ENCODE measurements around the gene ZC3HAV1. TPM values are rescaled to one million over a fixed set of nuclear protein-coding genes. Genes with fewer than 3 reads are reported as not detected.

The ZC3HAV1 gene
- total and polyA plus RNA-seq, 9 of the 15 experiments (the other 6 are each of a cell fraction or from before 2014, with no cell fraction given): 11.9 to 40.5 (median 23.9) TPM

DNA sequence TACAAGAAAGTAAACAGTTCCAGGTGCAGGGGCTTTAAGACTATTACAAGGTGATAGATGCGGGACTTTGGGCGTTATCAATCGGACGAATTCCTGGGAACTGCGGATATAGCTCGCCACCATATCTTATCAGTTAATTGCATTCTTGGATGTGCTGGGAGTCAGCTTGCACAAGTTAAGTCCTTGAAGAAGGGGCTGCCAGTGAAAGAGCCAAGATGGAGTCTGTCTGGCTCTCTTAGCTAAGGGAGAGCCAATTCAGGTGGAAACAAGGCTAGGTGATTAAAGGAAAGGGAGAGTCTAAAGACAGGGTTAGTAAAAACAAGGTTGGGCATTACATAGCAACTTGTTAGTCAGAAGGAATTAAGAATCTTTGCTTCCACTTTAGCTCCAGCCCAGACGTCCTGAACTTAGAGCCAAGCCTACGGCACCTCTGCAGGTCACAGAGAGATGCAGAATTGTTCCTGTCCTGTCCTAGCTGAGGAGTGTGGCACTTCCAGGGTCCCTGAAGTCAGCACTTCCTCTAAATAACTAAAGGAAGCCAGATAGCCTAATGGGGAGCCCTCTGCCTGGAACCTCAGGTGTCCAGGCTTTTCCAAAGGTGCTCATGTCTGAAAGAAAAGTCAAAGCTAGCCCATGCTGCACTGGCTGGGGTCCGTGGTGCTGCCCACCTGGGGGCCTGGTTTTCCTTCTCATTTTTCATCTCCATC is 17.3 kb downstream of the ZC3HAV1 start (continued):
- TF ChIP-seq, protein P1, sequence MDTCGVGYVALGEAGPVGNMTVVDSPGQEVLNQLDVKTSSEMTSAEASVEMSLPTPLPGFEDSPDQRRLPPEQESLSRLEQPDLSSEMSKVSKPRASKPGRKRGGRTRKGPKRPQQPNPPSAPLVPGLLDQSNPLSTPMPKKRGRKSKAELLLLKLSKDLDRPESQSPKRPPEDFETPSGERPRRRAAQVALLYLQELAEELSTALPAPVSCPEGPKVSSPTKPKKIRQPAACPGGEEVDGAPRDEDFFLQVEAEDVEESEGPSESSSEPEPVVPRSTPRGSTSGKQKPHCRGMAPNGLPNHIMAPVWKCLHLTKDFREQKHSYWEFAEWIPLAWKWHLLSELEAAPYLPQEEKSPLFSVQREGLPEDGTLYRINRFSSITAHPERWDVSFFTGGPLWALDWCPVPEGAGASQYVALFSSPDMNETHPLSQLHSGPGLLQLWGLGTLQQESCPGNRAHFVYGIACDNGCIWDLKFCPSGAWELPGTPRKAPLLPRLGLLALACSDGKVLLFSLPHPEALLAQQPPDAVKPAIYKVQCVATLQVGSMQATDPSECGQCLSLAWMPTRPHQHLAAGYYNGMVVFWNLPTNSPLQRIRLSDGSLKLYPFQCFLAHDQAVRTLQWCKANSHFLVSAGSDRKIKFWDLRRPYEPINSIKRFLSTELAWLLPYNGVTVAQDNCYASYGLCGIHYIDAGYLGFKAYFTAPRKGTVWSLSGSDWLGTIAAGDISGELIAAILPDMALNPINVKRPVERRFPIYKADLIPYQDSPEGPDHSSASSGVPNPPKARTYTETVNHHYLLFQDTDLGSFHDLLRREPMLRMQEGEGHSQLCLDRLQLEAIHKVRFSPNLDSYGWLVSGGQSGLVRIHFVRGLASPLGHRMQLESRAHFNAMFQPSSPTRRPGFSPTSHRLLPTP (IDR thresholded peaks at IDR 0.05; ENCODE audit: borderline replicate concordance, extremely low read depth, insufficient read length): no peak
- TF ChIP-seq, protein P2, sequence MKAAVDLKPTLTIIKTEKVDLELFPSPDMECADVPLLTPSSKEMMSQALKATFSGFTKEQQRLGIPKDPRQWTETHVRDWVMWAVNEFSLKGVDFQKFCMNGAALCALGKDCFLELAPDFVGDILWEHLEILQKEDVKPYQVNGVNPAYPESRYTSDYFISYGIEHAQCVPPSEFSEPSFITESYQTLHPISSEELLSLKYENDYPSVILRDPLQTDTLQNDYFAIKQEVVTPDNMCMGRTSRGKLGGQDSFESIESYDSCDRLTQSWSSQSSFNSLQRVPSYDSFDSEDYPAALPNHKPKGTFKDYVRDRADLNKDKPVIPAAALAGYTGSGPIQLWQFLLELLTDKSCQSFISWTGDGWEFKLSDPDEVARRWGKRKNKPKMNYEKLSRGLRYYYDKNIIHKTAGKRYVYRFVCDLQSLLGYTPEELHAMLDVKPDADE (conservative IDR thresholded peaks at IDR 0.05; ENCODE audit: control insufficient read depth, low read depth, low read length): no peak
- no peak for TF ChIP-seq GATAD2B (IDR thresholded peaks at IDR 0.05; ENCODE audit: borderline replicate concordance)
- TF ChIP-seq ZNF707 (CRISPR knock-in tag; conservative IDR thresholded peaks at IDR 0.05): peak; percentile 86
- TF ChIP-seq BCOR (IDR thresholded peaks at IDR 0.05): no peak
- TF ChIP-seq NUFIP1 (IDR thresholded peaks at IDR 0.05; ENCODE audit: partially characterized antibody): peak; percentile 42
- peak; percentile 94 for TF ChIP-seq ETS2 (tag; IDR thresholded peaks at IDR 0.05; ENCODE audit: borderline replicate concordance, poor library complexity, severe bottlenecking)
- TF ChIP-seq ZEB2 (IDR thresholded peaks at IDR 0.05): no peak
- TF ChIP-seq PPARD (CRISPR knock-in tag; IDR thresholded peaks at IDR 0.05): peak; percentile 87
- no peak for TF ChIP-seq SNIP1 (IDR thresholded peaks at IDR 0.05; ENCODE audit: low read depth)
- TF ChIP-seq DIDO1 (tag; IDR thresholded peaks at IDR 0.05; ENCODE audit: low read depth): peak; percentile 85; the same call in 1 of the 2 replicates
- peak; percentile 96 for TF ChIP-seq OTX1 (CRISPR knock-in tag; IDR thresholded peaks at IDR 0.05)
- TF ChIP-seq PRMT5 (CRISPR knock-in tag; IDR thresholded peaks at IDR 0.05): no peak
- TF ChIP-seq CREB1 (IDR thresholded peaks at IDR 0.05): no peak
- no peak for TF ChIP-seq CREB1 (CRISPR knock-in tag; IDR thresholded peaks at IDR 0.05)
- peak; percentile 95 for TF ChIP-seq GATAD2A (IDR thresholded peaks at IDR 0.05)
- TF ChIP-seq FOXA3 (CRISPR knock-in tag; conservative IDR thresholded peaks at IDR 0.05 in 1 of 2, IDR thresholded peaks at IDR 0.05 in 1 of 2): peak in 1 of 2 experiments; percentile 70; a peak in 2 of 4 replicates
- peak; percentile 66 for TF ChIP-seq CTBP1 (IDR thresholded peaks at IDR 0.05; ENCODE audit: borderline replicate concordance)
- TF ChIP-seq ZNF12 (CRISPR knock-in tag; IDR thresholded peaks at IDR 0.05): no peak
- TF ChIP-seq CREBBP (IDR thresholded peaks at IDR 0.05; ENCODE audit: low read depth, low read length): no peak
- TF ChIP-seq ZBED1 (IDR thresholded peaks at IDR 0.05): no peak
- TF ChIP-seq, protein P3, sequence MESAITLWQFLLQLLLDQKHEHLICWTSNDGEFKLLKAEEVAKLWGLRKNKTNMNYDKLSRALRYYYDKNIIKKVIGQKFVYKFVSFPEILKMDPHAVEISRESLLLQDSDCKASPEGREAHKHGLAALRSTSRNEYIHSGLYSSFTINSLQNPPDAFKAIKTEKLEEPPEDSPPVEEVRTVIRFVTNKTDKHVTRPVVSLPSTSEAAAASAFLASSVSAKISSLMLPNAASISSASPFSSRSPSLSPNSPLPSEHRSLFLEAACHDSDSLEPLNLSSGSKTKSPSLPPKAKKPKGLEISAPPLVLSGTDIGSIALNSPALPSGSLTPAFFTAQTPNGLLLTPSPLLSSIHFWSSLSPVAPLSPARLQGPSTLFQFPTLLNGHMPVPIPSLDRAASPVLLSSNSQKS (CRISPR knock-in tag; IDR thresholded peaks at IDR 0.05): peak; percentile 93
- no peak for TF ChIP-seq PKNOX1 (IDR thresholded peaks at IDR 0.05)
- TF ChIP-seq ELF4 (CRISPR knock-in tag; IDR thresholded peaks at IDR 0.05): peak; percentile 99

Data from K562 (cell line).